Heart right ventricle (tissue), 16 donors: ENCODE measurements around the gene P2RY4. TPM values are rescaled to one million over a fixed set of nuclear protein-coding genes. Genes with fewer than 3 reads are reported as not detected.

ENCODE experiments used
- ATAC-seq, 8 donors: fragments of 200-7000 bp; cut with Tn5 transposase; one replicate each; pipeline ENCODE4 v1.9.1; 2020; ENCODE audit warnings: mild to moderate bottlenecking in 8 of 8, moderate library complexity in 8 of 8, moderate number of reproducible peaks in 1 of 8
- DNase-seq, 2 donors: peaks; one replicate each; pipeline ENCODE4 v3.0.0-alpha.2; 2020
- H3K27ac ChIP-seq, 10 donors: fragments of 200-600 bp; sonication (generic) in 2 of 10; one replicate each; pipeline versions ENCODE4 v1.5.0 to v1.8.0; 2020 to 2022; ENCODE audit warnings: mild to moderate bottlenecking in 3 of 10
- H3K27me3 ChIP-seq, 7 donors: fragments of 200-600 bp; one replicate each; pipeline ENCODE4 v1.8.0; 2021 to 2022; ENCODE audit warnings: mild to moderate bottlenecking in 2 of 7
- H3K36me3 ChIP-seq, 9 donors: fragments of 200-600 bp; sonication (generic) in 1 of 9; one replicate each; pipeline versions ENCODE4 v1.5.0 to v1.8.0; 2020 to 2022; ENCODE audit warnings: mild to moderate bottlenecking in 2 of 9
- H3K4me1 ChIP-seq, 9 donors: fragments of 200-600 bp; sonication (generic) in 1 of 9; one replicate each; pipeline versions ENCODE4 v1.5.0 to v1.8.0; 2020 to 2022; ENCODE audit warnings: mild to moderate bottlenecking in 4 of 9
- H3K4me3 ChIP-seq, 10 donors: fragments of 200-600 bp; sonication (generic) in 2 of 10; one replicate each; pipeline versions ENCODE4 v1.5.0 to v1.8.0; 2020 to 2022; ENCODE audit warnings: mild to moderate bottlenecking in 7 of 10, moderate library complexity in 2 of 10
- H3K9me3 ChIP-seq, 11 donors: fragments of 200-600 bp in 10 of 11; sonication (generic) in 2 of 11; one replicate each; pipeline versions ENCODE4 v1.5.0 to v1.8.0; 2013 to 2022; ENCODE audit warnings: mild to moderate bottlenecking in 2 of 11, control low read depth in 1 of 11, moderate library complexity in 1 of 11
- CTCF ChIP-seq, 9 donors: fragments of 200-600 bp; sonication (generic) in 2 of 9; IDR thresholded peaks; one replicate each; pipeline versions ENCODE4 v1.5.0 to v1.8.0; 2021 to 2022; ENCODE audit warnings: antibody characterized with exemption in 9 of 9, mild to moderate bottlenecking in 5 of 9, moderate library complexity in 1 of 9
- intact Hi-C, 10 donors: fragments of 100-400 bp; cut with DNase I; formaldehyde crosslinking; loops; one replicate each; pipeline versions ENCODE4 v1.11.1 to v1.14.2; 2022
- polyA plus RNA-seq, 2 donors: library from polyadenylated mRNA; stranded (reverse); fragments of 200-250 nt; gene quantifications; one replicate each; pipeline ENCODE4 v1.2.3, GENCODE V29; 2013
- total RNA-seq, 10 donors: library from RNA; stranded (reverse); fragmentation: NEBNext Ultra II Directional in 3 of 10; extraction: Animal tissue kit (Norgen Biotek cat#: 25700) in 3 of 10; gene quantifications; one replicate each; pipeline versions ENCODE4 v1.2.1 to v1.2.4, GENCODE V29; 2021 to 2023
- donor health status: Arrhythmogenic right ventricular cardiomyopathy.
- donor health status: ischemic (EF 13 %, LVEDD 7.1; RV severe dilation, severe dysfunction).
- donor health status: healthy with polysubstance abuse.
- donor health status: DM: no; HTN: yes; CAD: no.
- donor health status: DM: no; HTN: no; CAD: no.
- donor health status: ischemic (EF 25% LVEDD 6.9; RV normal size, moderate dysfunction).
- donor health status: ischemic (EF 25% LVEDD 5.7; RV mildly dilated, moderate dysfunction).
- donor health status: healthy.
- donor health status: DM: yes; HTN: yes; CAD: no.
- donor health status: Ischemic cardiomyopathy.
- donor health status: ischemic (EF 35%, LVEDD 5.7; RV mildly dilated, moderate dysfunction).
- donor health status: nonischemic (EF 11% LVEDD 7.7; RV severe dilation, severe dysfunction).
- donor health status: DM: yes; HTN: yes; CAD: no.
- donor health status: PGD.
- donor health status: ischemic (EF 29% LVEDD 5.4; RV normal size, mild dysfunction).
- donor health status: nonischemic (EF 23%, LVEDD 6.1; RV moderate dilation, normal function).

The P2RY4 gene
- total and polyA plus RNA-seq, 12 donors = 0.03 to 0.35 (median 0.18) TPM; not detected in 8

- H3K27ac ChIP-seq = no peak overlapping the region
- H3K4me3 ChIP-seq = no peak overlapping the region
- H3K36me3 ChIP-seq = no peaks in the 10 kb centered on the region
- intact Hi-C loops = no loop called here
- TF ChIP-seq CTCF (IDR thresholded peaks at IDR 0.05) = no peak
- H3K9me3 ChIP-seq = no peaks in the 10 kb centered on the region
- no peak for DNase-seq
- ATAC-seq = no peak
- peaks cover 0 to 9% (median 0%) of the 10 kb centered on the region in 7 donors for H3K27me3 ChIP-seq
- no peaks in the 10 kb centered on the region for H3K4me1 ChIP-seq
Observed at GRCh38 chrX:70208479-70208878, 51.5 kb downstream of the P2RY4 start.

Other genes starting within 250 kb of the P2RY4 start
- not detected for gene AWAT2, start 210.3 kb downstream of the P2RY4 start, total RNA-seq
- not detected for gene AWAT2, start 210.3 kb downstream of the P2RY4 start, polyA plus RNA-seq
- not detected for gene OTUD6A, start 197.7 kb downstream of the P2RY4 start, total RNA-seq
- not detected for gene OTUD6A, start 197.7 kb downstream of the P2RY4 start, polyA plus RNA-seq
- gene IGBP1, start 126.8 kb downstream of the P2RY4 start, total RNA-seq = 10 to 100 TPM; 39.6 to 57.8 (median 49.0) TPM
- gene IGBP1, start 126.8 kb downstream of the P2RY4 start, polyA plus RNA-seq = 10 to 100 TPM; 15.8 to 51.2 TPM
- gene DGAT2L6, start 82.7 kb downstream of the P2RY4 start, total RNA-seq = not detected
- gene DGAT2L6, start 82.7 kb downstream of the P2RY4 start, polyA plus RNA-seq = not detected
- not detected for gene AWAT1, start 25.5 kb downstream of the P2RY4 start, total RNA-seq
- gene AWAT1, start 25.5 kb downstream of the P2RY4 start, polyA plus RNA-seq = not detected
- not detected for gene ARR3, start 8.1 kb upstream of the P2RY4 start, total RNA-seq
- not detected for gene ARR3, start 8.1 kb upstream of the P2RY4 start, polyA plus RNA-seq
- not detected for gene RAB41, start 22.0 kb upstream of the P2RY4 start, total RNA-seq
- gene RAB41, start 22.0 kb upstream of the P2RY4 start, polyA plus RNA-seq = not detected
- 10 to 100 TPM; 35.2 to 45.5 (median 38.0) TPM for gene PDZD11, start 29.7 kb upstream of the P2RY4 start, total RNA-seq
- 10 to 100 TPM; 46.0 to 47.6 TPM for gene PDZD11, start 29.7 kb upstream of the P2RY4 start, polyA plus RNA-seq
- 1 to 10 TPM in 1 of 10 donors, under 1 TPM in 6, not detected in 3; 0.09 to 2.8 (median 0.28) TPM for gene KIF4A, start 29.9 kb upstream of the P2RY4 start, total RNA-seq
- under 1 TPM in 1 of 2 donors, not detected in 1; 0.07 TPM for gene KIF4A, start 29.9 kb upstream of the P2RY4 start, polyA plus RNA-seq
- not detected for gene GDPD2, start 163.1 kb upstream of the P2RY4 start, total RNA-seq
- gene GDPD2, start 163.1 kb upstream of the P2RY4 start, polyA plus RNA-seq = not detected
- 10 to 100 TPM in 7 of 10 donors, 1 to 10 TPM in 3; 6.0 to 13.1 (median 10.9) TPM for gene DLG3, start 184.6 kb upstream of the P2RY4 start, total RNA-seq
- 1 to 10 TPM; 5.7 to 9.6 TPM for gene DLG3, start 184.6 kb upstream of the P2RY4 start, polyA plus RNA-seq